LNCAP (cell line): ENCODE data around the gene EEF1A2.

ENCODE experiments used
- CTCF ChIP-seq: fragments of 450-650 bp; IDR thresholded peaks from 2 replicates; pipeline ENCODE4 v1.5.1; 2017; ENCODE audit warnings: mild to moderate bottlenecking

Gene EEF1A2

GRCh38 chr20:63499338-63499969 lies 571 bp upstream of the EEF1A2 start:
- no peak for TF ChIP-seq CTCF

- TF ChIP-seq CTCF: no peak
Measured at GRCh38 chr20:63497946-63498935, 642 bp downstream of the EEF1A2 start.

- TF ChIP-seq CTCF: no peak
Measured at GRCh38 chr20:63497138-63497945, 1.5 kb downstream of the EEF1A2 start.

- no peak for TF ChIP-seq CTCF
Measured at GRCh38 chr20:63496596-63497120, 2.2 kb downstream of the EEF1A2 start.

- TF ChIP-seq CTCF: peak; percentile 99
Measured at GRCh38 chr20:63495741-63496595, 2.9 kb downstream of the EEF1A2 start.

- no peak for TF ChIP-seq CTCF
Measured at GRCh38 chr20:63495167-63495720, 3.6 kb downstream of the EEF1A2 start.
